ENCODE measurements around the gene VAMP5.
"Not testable (repeated sequence)": the region's sequence is repeated elsewhere in the genome, so short reads cannot be mapped to it uniquely, and the experiment has no call there.

The VAMP5 gene, protein sequence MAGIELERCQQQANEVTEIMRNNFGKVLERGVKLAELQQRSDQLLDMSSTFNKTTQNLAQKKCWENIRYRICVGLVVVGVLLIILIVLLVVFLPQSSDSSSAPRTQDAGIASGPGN

DNA sequence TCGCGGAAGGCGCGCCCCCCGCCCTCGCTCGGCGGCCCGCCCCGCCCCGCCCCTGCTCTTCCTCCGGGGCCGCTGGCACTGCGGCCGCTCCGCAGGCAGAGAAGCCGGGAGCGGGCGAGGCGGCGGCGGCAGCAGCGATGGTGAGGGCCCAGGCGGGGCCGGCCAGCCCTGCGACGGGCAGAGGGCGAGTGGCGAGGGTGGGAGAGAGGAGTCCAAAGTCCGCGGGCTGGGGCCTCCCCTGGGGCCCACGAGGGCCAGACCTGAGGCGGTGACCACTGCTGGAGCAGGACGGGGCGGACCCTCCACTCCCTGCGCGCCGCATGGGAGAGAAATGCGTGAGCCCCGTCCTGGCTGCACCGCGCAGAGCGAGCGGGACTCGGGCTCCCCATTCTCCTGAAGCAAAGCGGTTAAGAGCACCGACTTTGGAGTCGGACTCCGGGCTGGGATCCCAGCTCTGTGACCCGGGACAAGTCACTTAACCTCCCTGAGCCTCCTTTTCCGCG lies at the start of gene VAMP5:
VAMP5 (plus strand) TSS at position 78 of the 503 bp plus-strand sequence; CDS start at position 138, 60 bp downstream.
- in situ Hi-C loops (cut with HindIII; ENCODE audit: low sequenced_read_pairs) = no loop called here

- in situ Hi-C loops (cut with HindIII; ENCODE audit: low sequenced_read_pairs) = loop anchor here (5.0 kb wide), 2 partner anchors 78 to 123 kb away; partner anchors contain the start of gene CAPG
Observed at GRCh38 chr2:85534881-85535280, 49.4 kb upstream of the VAMP5 start.

- in situ Hi-C loops (cut with HindIII; ENCODE audit: low sequenced_read_pairs) = loop anchor here (5.0 kb wide), 2 partner anchors 79 to 124 kb away; partner anchors contain the start of gene CAPG
Observed at GRCh38 chr2:85536479-85536878, 47.8 kb upstream of the VAMP5 start.

- in situ Hi-C loops (cut with HindIII; ENCODE audit: low sequenced_read_pairs) = loop anchor here (5.0 kb wide), 2 partner anchors 81 to 126 kb away; partner anchors contain the start of gene CAPG
Observed at GRCh38 chr2:85537600-85538506, 46.4 kb upstream of the VAMP5 start.

DNA sequence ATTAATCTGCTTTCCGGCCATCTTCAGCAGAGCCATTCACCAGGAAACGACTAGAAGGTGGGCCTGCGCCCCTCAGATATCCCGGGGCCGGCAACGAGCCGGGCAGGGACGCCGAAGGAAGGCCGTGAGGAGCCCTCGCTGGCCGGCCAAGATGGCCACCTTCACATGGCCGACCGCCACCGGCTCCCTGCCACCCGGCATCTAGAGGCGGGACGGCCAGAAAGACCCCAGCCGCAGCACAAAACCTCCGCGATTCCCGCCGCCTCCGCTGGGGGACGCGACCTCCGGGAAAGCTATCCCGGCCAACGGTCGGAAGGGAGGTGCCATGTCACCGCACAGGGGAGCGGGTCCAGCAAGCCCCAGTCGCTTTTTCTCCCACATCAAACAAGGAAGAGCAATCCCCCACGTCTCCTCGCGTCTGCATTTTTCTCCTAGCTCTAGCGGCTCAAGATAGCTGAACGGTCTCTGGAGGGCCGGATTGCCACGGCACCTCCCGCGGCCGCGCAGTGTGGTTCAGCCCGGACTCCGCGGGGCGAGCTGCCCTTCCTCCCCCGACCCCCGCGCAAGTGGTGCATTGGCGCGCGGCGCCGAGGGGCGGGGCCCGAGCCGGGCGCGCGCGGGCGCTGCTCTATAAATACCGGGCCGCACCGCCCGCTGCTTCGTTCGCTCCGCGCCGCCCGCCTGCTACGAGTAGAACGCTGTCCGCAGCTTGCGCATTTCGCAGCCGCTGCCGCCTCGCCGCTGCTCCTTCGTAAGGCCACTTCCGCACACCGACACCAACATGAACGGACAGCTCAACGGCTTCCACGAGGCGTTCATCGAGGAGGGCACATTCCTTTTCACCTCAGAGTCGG lies 45.5 kb upstream of the VAMP5 start, which contains the start of gene MAT2A:
MAT2A (plus strand) TSS at position 662 of the 854 bp plus-strand sequence; CDS start at position 782, 120 bp downstream.
- in situ Hi-C loops (cut with HindIII; ENCODE audit: low sequenced_read_pairs) = loop anchor here (5.0 kb wide), 2 partner anchors 81 to 126 kb away; partner anchors contain the start of gene CAPG

DNA sequence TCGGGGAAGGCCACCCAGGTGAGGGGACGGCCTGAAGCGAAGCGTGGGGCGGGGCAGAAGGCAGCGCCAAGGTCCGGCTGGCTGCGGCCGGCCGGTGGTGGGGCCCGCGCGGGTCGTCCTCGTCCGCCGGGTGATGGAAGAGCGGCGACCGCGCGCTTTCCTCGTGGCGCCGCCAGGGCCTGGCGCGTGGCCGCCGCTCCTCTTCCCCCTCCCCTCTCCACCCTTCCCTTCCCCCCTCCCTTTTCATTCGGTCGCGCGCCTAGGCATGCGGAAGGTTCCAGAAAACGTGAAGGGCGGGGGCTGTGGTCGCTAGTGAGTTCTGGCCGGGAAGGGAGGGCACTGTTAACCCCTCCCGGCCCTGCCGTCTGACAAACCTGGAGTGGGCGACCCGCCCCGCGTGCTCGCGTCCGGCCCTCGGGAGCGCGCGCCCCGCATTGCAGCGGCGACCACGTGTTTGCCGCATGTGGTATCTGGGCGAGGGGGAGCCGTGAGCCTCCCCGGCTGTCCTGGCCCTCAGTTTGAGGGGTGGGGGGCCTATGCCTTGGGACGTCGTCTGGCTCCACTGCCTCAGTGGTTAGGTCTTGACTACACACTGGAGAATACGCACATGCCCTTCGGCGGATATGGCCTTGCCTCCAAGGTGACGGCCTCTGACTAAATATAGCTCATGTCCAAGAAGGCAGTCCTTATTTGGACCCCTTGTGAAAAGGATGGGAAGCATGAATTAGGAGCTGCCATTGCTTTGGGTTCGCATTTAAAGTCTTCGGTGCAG lies 44.7 kb upstream of the VAMP5 start:
- in situ Hi-C loops (cut with HindIII; ENCODE audit: low sequenced_read_pairs) = loop anchor here (5.0 kb wide), 2 partner anchors 82 to 127 kb away; partner anchors contain the start of gene CAPG

GRCh38 chr2:85540133-85540648 lies 44.0 kb upstream of the VAMP5 start:
- in situ Hi-C loops (cut with HindIII; ENCODE audit: low sequenced_read_pairs) = no loop called here

GRCh38 chr2:85541262-85541661 lies 43.0 kb upstream of the VAMP5 start:
- in situ Hi-C loops (cut with HindIII; ENCODE audit: low sequenced_read_pairs) = no loop called here

DNA sequence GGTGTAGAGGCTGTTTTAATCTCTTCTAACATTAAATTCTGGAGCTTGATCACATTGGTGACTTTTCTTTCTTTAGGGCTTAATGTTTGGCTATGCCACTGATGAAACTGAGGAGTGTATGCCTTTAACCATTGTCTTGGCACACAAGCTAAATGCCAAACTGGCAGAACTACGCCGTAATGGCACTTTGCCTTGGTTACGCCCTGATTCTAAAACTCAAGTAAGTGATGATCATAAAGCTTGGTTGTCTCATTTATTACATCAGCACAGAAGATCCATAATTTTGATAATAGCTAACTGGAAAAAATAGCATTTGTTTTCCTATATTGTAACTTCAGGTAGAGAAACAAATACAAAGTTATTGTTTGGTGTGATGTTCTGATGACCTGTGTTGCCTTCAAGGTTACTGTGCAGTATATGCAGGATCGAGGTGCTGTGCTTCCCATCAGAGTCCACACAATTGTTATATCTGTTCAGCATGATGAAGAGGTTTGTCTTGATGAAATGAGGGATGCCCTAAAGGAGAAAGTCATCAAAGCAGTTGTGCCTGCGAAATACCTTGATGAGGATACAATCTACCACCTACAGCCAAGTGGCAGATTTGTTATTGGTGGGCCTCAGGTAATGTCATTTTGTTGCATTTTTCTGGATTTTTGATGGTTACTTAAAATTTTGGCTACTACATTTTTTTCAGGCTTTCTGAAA lies 42.3 kb upstream of the VAMP5 start:
- in situ Hi-C loops (cut with HindIII; ENCODE audit: low sequenced_read_pairs) = no loop called here

- in situ Hi-C loops (cut with HindIII; ENCODE audit: low sequenced_read_pairs) = no loop called here
Observed at GRCh38 chr2:85542777-85543176, 41.5 kb upstream of the VAMP5 start.

- in situ Hi-C loops (cut with HindIII; ENCODE audit: low sequenced_read_pairs) = not testable (repeated sequence)
Observed at GRCh38 chr2:85544254-85544691, 40.0 kb upstream of the VAMP5 start.

GRCh38 chr2:85544915-85545779 lies 39.1 kb upstream of the VAMP5 start:
- in situ Hi-C loops (cut with HindIII; ENCODE audit: low sequenced_read_pairs) = not testable (repeated sequence)

GRCh38 chr2:85545780-85546240 lies 38.4 kb upstream of the VAMP5 start:
- in situ Hi-C loops (cut with HindIII; ENCODE audit: low sequenced_read_pairs) = no loop called here

DNA sequence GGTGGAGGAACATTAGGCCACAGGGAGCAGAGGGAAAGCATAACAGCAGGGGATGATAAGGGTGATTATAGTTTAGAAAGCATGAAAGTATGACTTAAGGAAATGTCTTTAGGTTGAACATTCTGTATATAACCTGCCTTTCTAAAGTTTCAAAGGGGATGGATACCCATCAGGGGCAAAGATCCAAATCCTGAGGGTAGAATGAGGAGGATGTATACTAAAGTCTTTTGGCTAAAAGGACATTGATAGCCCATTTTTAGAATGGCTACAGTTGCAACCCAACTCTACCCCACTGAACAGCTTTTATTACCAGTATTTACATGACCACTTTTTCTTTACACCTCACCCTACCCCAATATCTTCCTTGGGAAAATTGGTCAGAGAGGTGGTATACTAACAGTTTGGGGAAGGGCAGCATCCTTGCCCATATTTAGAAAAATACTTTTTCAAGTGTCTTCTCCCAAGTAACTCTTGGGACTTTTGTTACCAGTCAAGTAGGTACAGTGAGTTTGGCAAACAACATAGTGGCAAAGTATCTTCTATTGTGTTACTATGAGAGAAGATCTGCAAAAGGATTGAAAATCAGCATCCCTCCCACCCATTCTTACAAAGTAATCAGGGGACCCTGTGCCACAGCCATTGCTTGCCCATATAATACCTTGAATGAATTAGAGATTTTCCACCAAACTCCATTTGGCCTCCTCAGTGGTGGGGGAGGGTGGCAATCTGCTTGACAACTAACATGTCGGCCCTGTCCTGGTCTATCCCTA lies 37.0 kb upstream of the VAMP5 start:
- in situ Hi-C loops (cut with HindIII; ENCODE audit: low sequenced_read_pairs) = no loop called here

GRCh38 chr2:85547859-85548607 lies 36.2 kb upstream of the VAMP5 start:
- in situ Hi-C loops (cut with HindIII; ENCODE audit: low sequenced_read_pairs) = no loop called here

DNA sequence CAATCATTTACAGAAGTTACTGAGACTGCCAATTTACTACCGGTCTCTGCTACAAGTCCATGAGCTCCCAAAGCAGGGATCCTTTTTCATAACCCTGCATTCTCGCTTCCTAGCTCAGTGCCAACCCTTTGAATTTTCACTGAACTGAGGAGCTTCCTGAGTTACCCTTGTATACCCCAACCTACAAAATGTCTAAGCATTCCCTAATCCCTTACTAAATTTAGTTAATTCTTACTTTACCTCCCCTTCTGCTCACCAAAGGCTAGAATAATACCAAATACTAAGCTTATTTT lies 35.7 kb upstream of the VAMP5 start:
- in situ Hi-C loops (cut with HindIII; ENCODE audit: low sequenced_read_pairs) = no loop called here

DNA sequence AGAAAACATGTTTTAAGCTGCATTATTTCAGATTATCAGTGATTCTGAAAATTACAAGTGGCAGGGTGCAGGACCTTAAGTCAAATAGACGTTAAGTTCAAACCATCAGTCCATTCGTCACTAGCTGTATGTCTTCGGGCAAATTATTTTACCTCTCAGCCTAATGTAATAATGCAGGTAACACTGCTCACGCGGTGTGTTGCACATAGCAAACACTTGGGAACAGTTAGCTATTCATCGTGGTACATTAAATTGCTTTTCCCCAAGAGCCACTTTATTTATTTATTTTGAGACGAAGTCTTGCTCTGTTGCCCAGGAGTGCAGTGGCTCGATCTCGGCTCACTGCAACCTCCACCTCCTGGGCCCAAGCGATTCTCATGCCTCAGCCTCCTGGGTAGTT lies 35.1 kb upstream of the VAMP5 start:
- in situ Hi-C loops (cut with HindIII; ENCODE audit: low sequenced_read_pairs) = no loop called here

Measured in endothelial cell of hepatic sinusoid (primary cell).